Brain pericyte (primary cell): ENCODE results near the gene SPR.

Experiments used
- DNase-seq: peaks from one replicate; pipeline ENCODE4 v3.0.0-alpha.2; 2012; ENCODE audit warnings: low read depth, low spot score

Gene SPR

DNA sequence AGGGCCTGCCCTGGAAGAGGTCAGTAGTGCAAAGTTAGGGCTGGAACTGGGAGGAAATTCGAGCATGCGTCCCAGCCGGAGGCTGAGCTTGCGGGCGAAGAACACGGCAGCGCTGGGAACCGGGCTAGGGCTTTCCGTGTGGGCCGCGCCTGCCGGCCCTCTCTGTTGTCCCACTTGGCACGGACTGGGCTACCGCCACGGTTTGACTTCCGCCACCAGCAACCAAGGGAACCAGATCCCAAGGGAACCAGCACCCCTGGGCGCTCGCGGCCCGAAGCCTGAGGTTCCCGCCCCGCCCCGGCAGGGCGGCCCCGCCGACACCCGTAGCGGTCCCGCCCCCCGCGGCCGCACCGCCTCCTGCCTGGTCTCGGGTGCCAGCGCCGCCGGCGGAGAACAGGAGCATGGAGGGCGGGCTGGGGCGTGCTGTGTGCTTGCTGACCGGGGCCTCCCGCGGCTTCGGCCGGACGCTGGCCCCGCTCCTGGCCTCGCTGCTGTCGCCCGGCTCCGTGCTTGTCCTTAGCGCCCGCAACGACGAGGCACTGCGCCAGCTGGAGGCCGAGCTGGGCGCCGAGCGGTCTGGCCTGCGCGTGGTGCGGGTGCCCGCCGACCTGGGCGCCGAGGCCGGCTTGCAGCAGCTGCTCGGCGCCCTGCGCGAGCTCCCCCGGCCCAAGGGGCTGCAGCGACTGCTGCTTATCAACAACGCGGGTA is at the start of gene SPR:
Gene SPR (plus strand): TSS at position 377 of the 708 bp plus-strand sequence. CDS start 25 bp downstream, at position 402.
- no peak for DNase-seq

DNA sequence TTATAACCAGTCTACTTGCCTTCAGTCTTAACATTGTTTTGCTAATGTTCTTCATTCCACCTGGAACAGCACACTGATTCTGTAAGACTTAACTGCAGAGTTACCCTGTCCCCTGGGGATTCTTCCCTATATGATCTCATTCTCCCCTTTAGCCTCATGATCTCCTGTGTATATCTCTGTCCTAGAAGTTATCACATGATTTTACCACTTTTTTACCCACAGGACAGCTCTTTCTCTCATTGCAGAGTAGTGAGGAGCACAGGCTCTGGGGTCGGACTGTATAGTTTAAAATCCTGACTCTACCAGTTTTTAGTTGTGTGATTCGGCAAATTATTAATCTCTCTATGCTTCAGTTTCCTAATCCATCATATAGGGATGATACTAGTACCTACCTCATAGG is 47.1 kb upstream of the SPR start:
- DNase-seq, result no peak

DNA sequence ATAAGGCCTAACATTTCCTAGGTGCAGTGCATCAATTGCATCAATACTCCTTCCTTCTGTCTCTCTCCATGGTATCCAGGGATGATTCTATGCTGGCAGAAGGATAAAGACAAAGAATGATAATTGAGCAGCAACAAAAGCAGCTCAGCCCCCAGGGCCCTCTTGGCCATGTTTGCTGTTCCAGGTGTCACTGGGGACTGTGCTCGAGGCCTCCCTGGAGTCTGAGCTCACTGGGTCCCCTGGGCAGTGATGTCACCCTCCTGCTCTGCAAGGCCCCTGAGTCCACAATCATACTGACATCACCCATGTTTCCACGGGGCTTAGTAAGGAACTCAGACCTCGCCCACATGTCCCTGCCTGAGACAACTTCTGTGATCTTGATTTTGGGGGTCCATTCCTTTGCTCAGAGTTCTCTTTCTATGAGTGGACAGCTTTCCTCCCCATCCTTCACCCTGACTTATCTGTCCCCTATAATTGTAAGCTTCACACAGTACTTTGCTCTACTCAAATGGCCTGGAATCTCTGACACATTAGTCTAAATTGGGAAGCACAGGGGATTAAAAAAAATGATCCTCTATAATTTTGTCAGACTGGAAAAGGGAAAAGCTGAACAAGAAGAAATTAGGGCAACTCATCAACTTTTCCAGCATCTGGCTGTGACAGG is 45.6 kb upstream of the SPR start:
- no peak for DNase-seq

DNA sequence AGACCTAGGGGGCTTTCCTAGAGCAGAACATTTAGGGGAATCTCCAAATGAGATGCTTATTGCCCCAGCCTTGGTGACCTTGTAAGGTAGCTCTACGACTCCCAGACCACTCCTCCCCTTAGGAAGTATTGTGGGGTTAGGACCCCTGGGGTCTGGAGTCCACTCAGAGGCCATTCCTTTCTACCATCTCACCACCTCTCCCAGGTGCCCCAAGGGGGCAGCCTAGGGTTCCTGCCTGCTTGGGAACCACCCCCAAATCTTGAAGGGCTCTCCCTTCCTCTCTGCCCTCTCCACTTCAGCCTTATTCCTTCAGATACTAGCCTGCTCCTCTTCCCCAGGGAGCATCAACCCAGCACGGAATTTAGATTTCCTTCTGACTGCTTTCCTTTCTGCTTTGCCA is 43.9 kb upstream of the SPR start:
- DNase-seq, result no peak

DNA sequence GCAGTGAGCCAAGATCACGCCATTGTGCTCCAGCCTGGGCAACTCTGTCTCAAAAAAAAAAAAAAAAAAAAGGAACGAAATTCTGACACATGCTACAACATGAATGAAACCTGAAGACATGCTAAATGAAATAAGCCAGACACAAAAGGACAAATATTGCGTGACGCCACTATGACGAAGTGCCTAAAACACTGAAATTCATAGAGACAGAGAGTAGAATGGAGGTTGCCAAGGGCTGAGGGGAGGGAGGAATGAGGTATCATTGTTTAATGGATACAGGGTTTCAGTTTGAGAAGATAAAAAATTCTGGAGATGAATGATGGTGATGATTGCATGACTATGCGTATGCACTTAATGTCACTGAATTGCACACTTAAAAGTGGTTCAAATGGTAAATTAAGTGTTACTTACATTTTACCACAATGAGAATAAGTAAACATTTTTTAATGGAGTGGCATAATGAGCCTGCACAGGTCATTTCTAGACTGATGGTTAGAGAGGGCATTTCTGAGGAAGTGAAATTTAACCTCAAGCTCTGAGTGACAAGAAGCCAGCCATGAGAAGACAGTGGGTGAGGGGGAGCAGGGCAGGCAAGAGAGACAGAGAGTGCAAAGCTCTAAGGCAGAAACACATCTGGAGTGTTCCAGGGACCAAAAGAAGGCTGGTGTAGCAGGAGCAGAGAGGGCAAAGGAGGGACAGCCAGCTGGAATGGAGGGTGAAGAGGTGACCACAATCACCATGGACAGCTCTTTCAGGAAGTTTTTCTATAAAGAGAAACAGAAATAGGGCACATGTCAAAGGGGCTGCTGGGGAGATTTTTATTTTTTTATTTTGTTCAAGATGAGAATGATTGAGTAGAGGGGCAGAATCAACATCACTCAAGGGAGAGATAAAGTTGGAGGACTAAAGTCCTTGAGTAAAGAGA is 40.8 kb upstream of the SPR start:
- no peak for DNase-seq

DNA sequence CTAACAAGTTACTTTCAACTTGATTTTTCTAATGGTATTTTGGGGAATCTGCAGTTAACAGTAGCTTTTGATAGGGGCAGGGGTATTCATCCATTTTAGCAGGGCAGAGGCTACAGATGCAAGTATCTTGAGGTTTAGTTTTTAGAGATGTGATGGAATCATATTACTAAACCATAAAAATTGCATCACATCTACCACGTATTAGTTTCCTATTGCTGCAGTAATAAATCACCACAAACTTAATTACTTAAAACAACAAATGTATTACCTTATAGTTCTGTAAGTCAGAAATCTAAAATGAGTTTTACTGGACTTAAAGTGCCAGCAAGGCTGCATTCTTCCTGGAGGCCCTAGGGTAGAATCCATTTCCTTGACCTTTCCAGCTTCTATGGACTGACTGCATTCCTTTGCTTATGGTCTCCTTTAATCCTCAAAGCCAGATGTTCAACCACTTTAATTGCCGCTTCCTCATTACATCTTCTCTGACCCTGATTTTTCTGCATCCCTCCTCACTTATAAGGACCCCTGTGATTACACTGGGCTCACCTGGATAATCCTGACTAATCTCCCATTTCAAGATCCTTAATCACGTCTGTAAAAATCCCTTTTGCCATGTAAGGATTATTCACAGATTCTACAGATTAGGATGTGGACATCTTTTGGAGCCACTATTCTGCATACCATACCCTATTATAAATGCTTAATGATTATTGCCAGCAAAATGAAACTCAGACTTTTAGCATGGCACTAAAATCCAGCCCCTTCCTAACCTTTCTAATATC is 39.5 kb upstream of the SPR start:
- no peak for DNase-seq

DNA sequence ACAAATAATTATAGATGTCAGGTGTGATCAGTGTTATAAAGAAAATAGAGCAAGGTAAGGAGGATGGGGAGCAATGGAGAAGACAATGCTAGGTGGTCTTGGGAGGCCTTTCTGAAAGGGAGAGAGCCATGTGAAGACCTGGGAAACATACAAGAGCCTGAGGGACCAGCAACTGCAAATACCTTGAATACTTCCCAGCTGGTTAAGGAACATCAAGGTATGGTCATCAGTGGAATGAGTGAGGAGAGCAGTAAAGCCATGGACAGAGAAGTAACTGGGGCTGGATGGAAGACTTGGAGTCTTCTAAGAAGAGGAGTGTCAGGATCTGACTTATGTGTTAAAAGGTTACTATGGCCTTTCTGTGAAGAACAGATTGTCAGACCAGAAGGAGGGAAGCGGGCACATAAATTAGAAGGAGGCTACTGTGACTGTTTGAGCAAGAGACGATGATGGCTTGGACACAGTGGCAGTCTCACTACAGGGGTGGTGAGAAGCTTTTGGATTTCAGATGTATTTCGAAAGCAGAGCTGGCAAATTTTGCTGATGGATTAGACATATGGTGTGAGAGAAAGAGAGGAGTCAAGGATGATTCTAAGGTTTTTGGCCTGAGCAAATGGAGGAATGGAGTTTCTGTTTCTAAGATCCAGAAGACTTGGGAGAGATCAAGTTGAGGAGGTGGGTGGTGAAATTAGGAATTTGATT is 38.6 kb upstream of the SPR start:
- DNase-seq, result no peak

DNA sequence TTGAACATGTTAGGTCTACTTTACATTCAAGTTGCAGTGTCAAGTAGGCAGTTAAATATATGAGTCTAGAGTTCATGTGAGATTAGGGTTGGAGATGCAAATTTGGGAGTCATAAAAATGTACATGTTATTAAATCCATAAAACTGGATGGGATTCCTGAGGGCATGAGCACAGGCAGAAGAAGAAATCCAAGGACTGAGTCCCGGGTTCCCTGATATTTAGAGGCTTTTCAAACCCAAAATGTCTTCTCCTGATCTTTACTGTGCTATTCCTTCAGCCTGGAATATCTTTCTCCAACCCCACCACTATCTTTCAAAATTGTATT is 38.1 kb upstream of the SPR start:
- no peak for DNase-seq

DNA sequence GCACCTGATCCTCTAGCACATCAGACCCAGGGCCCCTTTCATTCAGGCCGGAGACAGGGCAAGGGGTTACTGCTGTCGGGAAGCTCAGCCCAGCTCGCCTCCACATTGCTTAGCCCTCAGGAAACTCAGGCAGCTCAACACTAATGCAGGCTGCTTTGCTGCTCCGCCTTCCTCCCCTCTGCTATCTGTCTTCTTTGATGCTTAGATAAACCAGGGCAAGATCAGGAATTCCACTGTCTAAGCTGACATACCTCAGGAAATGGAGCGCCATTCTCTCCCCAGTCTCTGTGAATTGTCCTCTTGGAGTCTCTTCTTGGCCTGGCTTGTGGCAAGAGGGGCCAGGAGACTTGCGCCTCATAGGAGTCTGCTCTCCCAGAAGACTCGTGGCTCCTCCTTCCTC is 35.9 kb upstream of the SPR start:
- DNase-seq, result no peak

DNA sequence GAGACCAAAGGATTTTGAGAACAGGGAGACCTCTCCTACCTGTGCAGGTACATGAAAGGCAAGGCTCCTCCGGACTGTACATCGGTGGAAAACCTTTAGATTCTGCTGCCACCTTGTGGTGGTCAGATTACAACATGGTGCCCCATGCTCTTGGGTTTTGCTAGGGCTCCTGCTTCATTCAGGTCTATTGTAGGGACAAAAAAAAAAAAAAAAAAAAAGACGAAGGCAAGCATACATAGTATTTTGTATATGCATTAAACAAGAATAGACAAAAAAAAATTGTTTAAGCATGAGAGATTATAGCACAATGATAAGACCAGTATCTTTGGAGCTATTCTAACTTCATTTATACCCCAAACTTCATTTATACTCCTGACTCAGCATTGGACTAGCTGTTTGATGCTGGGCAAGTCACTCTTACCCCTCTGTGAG is 27.4 kb upstream of the SPR start:
- DNase-seq, result no peak

DNA sequence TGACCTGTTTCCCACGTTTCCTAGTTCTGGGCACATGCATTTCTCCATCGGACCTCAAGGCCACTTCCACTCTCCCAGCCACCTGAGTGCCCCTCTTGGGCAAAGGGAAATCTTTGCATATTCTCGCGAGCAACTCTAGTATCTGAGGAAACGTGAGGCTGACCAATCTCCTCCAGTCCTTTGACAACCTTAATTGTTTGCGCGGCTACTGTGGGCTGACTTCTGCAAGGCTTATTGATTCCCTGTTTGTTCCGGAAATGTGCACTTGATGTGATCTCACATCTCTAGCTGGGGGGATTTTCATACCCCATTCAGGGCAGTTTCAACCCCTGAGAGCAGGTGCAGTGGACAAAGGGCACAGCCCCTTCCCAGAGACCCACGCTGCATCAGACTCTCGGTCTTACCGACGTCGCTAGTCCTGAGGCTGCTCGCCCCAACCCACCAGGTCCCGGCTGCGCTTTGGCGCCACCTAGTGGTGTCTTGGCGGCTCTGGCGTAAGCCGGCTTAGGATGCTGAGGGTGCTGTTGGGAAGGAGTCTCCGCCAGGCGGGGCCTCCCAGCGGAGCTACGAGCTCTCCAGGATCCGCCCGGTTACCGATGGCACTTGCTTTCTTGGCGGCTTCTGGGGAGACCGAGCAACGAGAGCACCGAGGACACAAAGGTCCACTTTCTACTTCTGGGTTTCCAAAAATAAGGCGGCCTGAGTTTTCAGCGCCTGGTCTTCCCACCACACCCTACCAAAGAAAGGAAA is 24.8 kb upstream of the SPR start:
- DNase-seq, result peak; percentile 70

DNA sequence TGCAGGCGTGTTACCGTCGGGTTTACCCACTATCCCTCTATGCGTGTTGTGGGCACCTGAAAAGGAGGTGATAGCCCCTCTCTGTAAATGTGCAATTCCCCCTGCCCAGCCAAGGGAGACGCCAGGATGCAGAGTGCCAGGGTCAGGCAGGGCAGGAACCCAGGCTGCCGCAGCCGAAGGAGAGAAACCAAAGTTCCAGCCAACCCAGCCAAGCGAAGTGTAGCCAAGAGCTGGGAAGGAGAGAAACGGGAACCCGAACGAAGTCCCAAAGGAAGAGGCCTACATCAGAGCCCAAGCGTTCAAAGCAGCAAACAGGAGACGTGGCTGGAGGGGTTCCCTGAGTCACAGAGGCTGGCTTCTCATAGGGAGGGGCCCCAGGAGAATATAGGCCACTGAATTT is 24.2 kb upstream of the SPR start:
- no peak for DNase-seq

DNA sequence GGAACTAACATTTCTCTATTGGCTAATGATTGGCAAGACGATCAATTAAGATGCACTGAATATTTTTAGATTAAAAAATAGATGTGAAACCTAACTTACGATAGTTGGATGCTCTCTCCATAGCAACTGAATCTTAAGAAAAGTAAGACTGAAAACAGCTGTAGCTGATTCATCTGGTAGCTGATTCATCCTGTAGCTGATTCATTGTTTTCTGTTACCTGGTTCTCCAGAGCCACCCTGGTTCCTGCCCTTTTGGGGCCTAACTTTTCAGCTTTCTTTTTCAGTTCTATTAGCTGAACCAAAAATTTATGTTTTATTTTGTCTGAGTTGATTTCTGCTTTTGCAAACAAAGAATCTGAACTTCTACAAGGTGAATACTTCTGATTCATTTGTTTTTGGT is 22.7 kb upstream of the SPR start:
- no peak for DNase-seq

DNA sequence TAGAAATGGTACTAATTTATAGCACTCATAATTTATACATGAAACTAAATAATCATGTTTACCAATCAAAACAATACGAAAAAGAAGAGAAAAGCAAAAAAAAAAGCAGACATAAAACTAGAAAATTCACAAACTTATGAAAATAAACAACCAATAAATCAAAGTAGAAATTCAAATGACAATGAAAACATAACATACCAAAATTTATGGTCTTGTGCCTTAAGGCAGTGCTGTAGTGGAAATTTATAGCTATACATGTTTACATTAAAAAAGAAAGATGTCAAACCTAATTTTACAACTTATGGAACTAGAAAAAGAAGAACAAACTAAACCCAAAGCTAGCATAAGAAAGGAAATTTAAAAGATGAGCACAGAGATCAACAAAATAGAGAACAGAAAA is 16.1 kb upstream of the SPR start:
- no peak for DNase-seq

DNA sequence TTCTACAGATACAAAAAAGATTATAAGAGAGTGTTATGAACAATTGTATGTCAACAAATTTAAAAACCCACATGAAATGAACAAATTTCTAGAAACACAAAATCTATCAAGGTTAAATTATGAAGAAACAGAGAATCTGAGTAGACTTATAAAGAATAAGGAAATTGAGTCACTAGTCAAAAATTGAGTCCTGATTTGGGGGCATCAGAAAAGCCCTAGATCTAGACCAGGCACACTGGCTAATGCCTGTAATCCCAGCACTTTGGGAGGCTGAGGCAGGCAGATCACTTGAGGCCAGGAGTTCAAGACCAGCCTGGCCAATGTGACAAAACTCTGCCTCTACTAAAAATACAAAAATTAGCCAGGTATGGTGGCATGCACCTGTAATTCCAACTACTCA is 15.3 kb upstream of the SPR start:
- DNase-seq, result no peak

DNA sequence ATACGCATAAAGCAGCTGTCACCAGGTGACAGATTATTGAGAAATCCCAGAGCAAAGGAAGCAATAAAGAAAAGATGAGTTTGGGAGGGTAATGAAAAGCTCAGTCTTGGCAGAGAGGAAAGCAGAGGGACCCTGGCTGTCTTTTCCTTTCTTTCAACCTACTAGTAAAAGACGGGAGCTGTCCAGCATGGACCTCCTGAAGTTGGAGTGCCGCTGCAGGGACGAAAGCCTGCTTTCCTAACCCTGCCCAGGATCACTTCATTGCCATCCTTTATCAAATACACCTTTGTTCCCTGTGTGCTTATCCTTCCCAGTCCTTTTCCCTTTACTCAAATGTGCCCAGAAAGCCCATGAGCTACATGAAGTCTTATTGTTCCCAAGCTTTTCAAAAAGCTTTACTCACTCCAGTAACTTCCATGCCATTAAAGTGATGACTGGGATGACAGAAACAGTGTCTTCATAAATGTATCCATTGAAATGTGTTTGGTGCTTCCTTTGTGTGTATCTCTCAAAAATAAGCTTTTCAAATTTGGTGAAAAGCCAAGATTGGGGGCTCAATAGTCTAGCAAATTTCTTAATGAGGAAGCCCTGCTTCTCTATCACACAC is 3.7 kb upstream of the SPR start:
- no peak for DNase-seq

DNA sequence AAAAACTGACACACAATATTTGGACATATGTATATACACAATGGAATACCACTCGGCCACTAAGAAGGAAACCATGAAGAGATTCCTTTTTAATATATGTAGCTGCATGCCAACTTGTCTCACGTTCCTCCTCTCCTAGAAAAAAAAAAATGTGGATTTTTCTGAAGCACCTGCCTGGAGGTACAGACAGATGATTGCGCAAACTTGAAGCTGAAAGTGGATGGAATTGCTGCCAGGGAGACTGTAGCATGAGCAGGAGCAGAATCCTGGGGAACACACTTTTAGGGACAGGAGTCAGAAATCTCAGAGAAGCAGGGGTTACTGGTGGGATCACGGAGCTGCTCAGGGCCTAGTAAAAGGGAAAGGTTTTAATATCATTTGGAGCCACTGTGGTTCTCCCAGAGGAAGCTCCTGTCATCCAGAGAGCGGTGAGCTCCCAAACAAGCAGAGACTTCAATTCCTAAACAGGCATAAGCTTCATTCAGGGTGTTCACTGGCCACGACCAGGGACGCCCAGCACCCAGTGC is 640 bp upstream of the SPR start:
- DNase-seq, result no peak

DNA sequence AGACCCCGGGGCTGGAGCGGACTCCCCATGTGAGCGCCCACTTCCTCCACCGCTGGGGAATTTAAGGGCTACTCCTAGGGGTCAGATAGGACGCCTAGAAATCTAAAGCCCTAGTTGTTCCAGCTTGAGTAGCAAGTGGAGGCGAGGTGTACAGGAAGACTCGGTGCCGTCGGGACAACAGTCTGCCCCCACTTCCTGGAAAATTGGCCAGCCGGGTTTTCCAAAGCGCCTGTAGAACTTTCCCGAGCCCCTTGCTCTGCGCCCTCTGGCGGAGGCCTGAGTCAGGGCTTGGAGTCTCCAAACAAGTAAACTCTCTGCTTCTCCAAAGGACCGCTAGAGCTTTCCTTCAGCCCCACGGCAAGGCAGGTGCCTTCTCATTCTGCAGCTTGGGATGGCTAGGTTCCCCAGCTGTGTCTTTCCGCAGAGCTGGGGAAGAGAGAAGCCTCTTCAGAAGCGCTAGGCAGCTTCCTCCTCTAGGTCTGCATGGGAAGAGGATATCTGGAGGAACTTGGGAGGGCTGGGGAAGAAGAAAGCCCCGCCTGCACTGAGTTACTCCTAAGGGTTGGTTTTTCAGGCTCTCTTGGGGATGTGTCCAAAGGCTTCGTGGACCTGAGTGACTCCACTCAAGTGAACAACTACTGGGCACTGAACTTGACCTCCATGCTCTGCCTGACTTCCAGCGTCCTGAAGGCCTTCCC is 681 bp downstream of the SPR start:
- peak; percentile 18 for DNase-seq
